Measurements from ENCODE around the gene MAPK9.

MAPK9 gene

DNA sequence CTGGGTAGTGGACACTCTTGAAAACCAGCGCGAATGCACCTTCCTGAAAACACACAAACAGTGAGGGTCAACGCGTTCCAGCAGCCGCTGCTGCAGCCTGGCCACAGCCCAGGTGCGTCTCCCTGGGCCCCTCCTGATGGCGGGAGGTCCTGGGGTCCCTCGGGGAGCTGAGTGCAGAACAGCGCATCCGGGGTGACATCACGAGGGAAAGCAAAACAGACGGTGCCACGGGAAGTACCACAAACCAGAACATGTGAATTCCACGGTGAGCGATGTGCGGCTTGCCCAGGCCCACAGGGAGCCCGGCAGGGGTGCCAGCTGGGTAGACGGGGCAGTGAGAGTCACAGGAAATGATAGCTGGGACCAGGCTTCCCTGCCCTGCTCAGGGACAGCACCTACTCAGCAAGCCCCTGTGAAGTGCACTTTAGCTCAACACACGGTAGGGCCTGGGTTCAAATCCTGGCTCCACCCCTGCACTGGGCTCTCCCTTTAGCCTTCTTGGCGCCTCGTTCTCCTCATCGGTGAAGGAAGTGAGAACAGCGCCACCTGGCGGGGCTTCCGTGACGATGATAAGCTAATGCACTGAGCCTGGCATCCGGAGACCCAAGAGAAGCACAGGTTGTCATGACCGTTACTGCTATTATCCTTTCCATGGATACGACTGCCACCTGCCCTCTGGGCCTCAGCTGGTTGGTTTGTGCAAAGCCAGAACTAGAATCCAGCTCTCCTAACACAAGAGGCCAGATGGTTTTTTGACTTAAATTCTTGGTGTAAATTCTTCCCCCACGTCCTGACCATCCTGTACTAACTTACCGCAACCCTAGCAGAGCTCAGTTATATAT lies 36.6 kb upstream of the MAPK9 start:
- in situ Hi-C loops (cut with MboI; ENCODE audit: low sequenced_read_pairs, unreplicated experiment) = no loop called here
- TF ChIP-seq, protein P1, sequence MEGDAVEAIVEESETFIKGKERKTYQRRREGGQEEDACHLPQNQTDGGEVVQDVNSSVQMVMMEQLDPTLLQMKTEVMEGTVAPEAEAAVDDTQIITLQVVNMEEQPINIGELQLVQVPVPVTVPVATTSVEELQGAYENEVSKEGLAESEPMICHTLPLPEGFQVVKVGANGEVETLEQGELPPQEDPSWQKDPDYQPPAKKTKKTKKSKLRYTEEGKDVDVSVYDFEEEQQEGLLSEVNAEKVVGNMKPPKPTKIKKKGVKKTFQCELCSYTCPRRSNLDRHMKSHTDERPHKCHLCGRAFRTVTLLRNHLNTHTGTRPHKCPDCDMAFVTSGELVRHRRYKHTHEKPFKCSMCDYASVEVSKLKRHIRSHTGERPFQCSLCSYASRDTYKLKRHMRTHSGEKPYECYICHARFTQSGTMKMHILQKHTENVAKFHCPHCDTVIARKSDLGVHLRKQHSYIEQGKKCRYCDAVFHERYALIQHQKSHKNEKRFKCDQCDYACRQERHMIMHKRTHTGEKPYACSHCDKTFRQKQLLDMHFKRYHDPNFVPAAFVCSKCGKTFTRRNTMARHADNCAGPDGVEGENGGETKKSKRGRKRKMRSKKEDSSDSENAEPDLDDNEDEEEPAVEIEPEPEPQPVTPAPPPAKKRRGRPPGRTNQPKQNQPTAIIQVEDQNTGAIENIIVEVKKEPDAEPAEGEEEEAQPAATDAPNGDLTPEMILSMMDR (IDR thresholded peaks at IDR 0.05; ENCODE audit: borderline replicate concordance, control extremely low read depth, extremely low read depth, insufficient read depth, missing control alignments) = peak; percentile 83
- peak; percentile 91 for DNase-seq (ENCODE audit: low spot score)

DNA sequence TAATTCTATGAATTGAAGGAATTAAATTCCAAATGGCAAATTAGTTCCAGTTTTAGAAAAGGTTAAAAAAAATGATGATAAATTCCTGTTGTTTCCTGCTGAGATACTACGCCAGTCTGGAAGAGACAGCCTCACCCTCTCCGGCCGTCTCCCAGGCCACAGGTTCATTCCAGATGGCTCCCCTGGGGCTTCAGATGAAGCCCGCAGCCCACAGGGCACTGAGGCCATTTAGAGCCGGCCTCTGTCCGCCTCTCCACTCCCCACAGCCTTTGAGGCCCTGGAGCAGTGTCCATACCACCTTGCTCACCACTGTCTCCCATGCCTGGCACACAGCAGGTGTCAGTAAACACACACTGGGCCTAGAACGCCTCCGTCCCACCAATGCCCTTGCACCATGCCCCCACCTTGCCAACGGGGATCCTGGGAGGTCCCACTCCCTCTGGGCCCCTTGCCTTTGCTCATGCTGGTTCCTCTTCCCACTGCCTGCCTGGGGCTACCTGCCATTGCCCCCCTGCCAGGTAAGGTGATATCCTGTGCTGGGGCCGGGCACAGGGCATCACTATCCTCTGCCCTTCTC lies 35.2 kb upstream of the MAPK9 start:
- no peak for DNase-seq (ENCODE audit: low spot score)
- in situ Hi-C loops (cut with MboI; ENCODE audit: low sequenced_read_pairs, unreplicated experiment) = no loop called here
- TF ChIP-seq, protein P1 (IDR thresholded peaks at IDR 0.05; ENCODE audit: borderline replicate concordance, control extremely low read depth, extremely low read depth, insufficient read depth, missing control alignments) = no peak

DNA sequence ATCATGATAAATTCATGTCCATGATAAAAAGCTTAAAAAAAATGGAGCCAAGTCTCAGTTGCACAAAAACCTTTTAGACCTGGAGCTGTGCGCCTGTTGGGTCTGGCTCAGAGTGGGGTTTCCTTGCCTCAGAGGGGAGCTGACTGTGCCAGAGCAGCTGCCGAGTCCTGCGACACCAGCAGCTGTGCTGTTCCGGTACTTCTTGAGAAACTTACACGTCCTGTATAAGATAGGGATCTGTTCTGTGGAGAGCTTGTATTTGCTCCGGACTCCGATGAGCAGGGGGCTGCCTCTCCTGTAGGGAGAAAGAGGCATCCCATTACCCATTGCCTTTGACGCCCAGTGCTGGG lies 32.7 kb upstream of the MAPK9 start:
- TF ChIP-seq, protein P1 (IDR thresholded peaks at IDR 0.05; ENCODE audit: borderline replicate concordance, control extremely low read depth, extremely low read depth, insufficient read depth, missing control alignments) = no peak
- no peak for DNase-seq (ENCODE audit: low spot score)
- in situ Hi-C loops (cut with MboI; ENCODE audit: low sequenced_read_pairs, unreplicated experiment) = no loop called here

DNA sequence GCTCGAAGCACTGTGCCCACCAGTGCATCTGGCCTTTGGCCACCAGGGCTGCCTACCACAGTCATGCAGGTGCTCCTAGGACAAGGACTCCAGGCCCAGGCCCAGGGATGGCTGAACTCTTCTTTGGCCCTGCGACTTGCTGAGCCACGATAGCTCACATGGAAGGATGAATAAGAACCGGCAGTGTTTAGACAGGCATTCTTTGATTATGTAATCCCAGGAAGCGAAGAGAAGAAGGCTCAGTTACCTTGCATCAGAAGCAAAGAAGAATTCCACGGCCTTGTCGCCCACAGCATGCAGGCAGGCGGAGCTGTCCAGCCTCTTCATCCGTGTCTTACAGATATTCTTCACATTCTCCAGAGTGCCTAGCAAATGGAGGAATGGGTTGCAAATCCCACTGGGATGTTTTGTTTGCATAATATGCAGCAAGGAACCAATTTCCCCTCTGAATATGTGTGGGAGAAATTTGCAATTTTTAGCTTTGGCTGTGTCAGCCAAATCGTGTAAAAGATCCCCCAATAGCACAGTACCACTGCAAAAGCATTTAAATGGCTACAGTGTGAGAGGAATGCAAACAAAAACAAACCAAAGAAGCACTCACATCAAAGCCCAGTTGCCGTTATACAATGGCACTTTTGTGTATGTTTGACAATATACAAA lies 32.2 kb upstream of the MAPK9 start:
- in situ Hi-C loops (cut with MboI; ENCODE audit: low sequenced_read_pairs, unreplicated experiment) = no loop called here
- TF ChIP-seq, protein P1 (IDR thresholded peaks at IDR 0.05; ENCODE audit: borderline replicate concordance, control extremely low read depth, extremely low read depth, insufficient read depth, missing control alignments) = no peak
- no peak for DNase-seq (ENCODE audit: low spot score)

DNA sequence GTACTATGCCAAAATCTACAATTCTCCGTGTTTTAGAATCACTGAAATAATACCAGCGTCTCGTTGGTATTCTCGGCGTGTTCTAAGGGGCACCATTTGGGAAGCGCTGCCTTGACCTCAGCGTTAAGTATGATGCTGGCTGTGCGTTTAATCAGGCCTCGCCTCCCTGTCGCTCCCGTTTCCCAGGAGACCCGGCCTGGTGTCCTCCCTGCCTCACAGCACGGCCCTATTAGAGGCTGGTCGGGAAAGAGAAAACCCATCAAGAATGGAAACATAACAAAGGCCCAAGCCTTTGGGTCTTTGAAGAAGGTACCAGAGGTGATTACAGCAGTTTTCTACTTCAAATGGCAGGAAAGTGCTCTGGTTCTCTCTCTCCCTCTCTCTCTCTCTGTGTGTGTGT lies 31.3 kb upstream of the MAPK9 start:
- DNase-seq (ENCODE audit: low spot score) = no peak
- TF ChIP-seq, protein P1 (IDR thresholded peaks at IDR 0.05; ENCODE audit: borderline replicate concordance, control extremely low read depth, extremely low read depth, insufficient read depth, missing control alignments) = no peak
- in situ Hi-C loops (cut with MboI; ENCODE audit: low sequenced_read_pairs, unreplicated experiment) = no loop called here

DNA sequence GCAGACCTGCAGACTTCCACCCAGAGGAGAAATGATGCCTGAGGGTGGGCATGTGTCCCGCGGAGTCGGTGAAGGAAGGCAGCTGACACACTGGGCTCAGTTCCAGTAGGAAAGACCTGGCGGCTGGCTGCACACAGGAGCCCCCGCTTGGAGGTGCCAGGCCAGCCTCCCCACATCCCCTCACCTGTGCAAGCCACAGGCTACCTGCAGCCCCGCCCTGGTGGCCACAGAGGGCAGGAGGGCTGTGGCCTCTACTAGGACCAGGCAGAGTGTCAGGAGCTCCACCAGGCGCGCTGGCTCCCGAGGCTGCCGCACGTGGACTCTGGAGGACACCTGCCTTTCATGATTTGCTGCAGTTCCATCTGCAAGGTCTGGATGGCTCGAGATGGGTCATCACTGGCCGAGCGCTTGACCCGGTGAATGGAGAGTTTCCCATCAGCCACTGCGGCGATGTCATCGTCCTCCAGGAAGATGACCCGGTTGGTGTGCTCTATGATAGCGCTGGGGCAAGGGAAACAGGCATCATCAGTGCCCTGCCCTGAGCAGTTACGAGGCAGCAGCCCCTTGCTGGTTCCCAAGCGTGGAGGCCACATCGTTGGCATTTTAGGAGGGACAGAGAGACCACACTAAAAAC lies 26.7 kb upstream of the MAPK9 start:
- TF ChIP-seq, protein P1 (IDR thresholded peaks at IDR 0.05; ENCODE audit: borderline replicate concordance, control extremely low read depth, extremely low read depth, insufficient read depth, missing control alignments) = no peak
- DNase-seq (ENCODE audit: low spot score) = no peak
- in situ Hi-C loops (cut with MboI; ENCODE audit: low sequenced_read_pairs, unreplicated experiment) = no loop called here
